Adrenal gland (tissue), 12 donors: Measurements from ENCODE around the gene OPCML. TPM values are rescaled to one million over a fixed set of nuclear protein-coding genes. Genes with fewer than 3 reads are reported as not detected.

ENCODE experiments used
- DNase-seq, 7 donors: peaks; one replicate each; pipeline ENCODE4 v3.0.0-alpha.2; 2019 to 2020
- H3K27ac ChIP-seq, 5 donors: fragments of 200-600 bp; sonication (generic) in 4 of 5; 1 replicate in 3 of 5; 2 replicates in 2 of 5; pipeline versions ENCODE4 v1.5.1 to v1.8.0; 2016 to 2020; ENCODE audit warnings: mild to moderate bottlenecking in 1 of 5
- H3K27me3 ChIP-seq: fragments of 200-600 bp; 2 replicates; pipeline ENCODE4 v1.8.0; 2021
- H3K36me3 ChIP-seq, 2 donors: fragments of 200-600 bp; replicated peaks in 1 of 2; 1 replicate in 1 of 2; 2 replicates in 1 of 2; pipeline versions ENCODE4 v1.5.1 to v1.8.0; 2018 to 2022
- H3K4me1 ChIP-seq, 2 donors: fragments of 200-600 bp; replicated peaks in 1 of 2; 1 replicate in 1 of 2; 2 replicates in 1 of 2; pipeline versions ENCODE4 v1.5.1 to v1.8.0; 2018 to 2021
- H3K4me3 ChIP-seq, 4 donors: fragments of 200-600 bp; sonication (generic) in 3 of 4; one replicate each; pipeline ENCODE4 v1.5.1; 2016 to 2018
- H3K9me3 ChIP-seq, 3 donors: fragments of 200-600 bp; sonication (generic) in 1 of 3; replicated peaks in 1 of 3; 1 replicate in 2 of 3; 2 replicates in 1 of 3; pipeline versions ENCODE4 v1.5.1 to v1.8.0; 2016 to 2021
- POLR2A ChIP-seq, 2 donors: fragments of 450-650 bp; IDR thresholded peaks; one replicate each; pipeline ENCODE4 v1.6.1; 2017; ENCODE audit warnings: antibody characterized with exemption in 2 of 2, mild to moderate bottlenecking in 2 of 2, moderate library complexity in 1 of 2
- WGBS, 4 donors: extraction: QIAGEN DNeasy Blood & Tissue Kit in 2 of 4; methylation state at CpG; one replicate each; pipeline versions ENCODE4 v1.1.5 to v1.1.7; 2013 to 2017; 5-methylcytosine and 5-hydroxymethylcytosine counted together
- intact Hi-C, 2 donors: fragments of 100-400 bp; cut with DNase I; formaldehyde crosslinking; loops; one replicate each; pipeline versions ENCODE4 v1.14.1 to v1.15.0; 2022 to 2023
- polyA plus RNA-seq, 3 donors: library from polyadenylated mRNA; stranded (reverse); fragments of 200-250 nt in 2 of 3; fragments of 350-450 nt in 1 of 3; fragmentation: Illumina TruSeq in 1 of 3; extraction: RNeasy Lipid Tissue Mini Kit (QIAGEN cat#74804) in 1 of 3; gene quantifications; one replicate each; pipeline ENCODE4 v1.2.3, GENCODE V29; 2013 to 2014
- total RNA-seq, 9 donors: library from RNA; depleted of rRNA in 4 of 9; stranded (reverse); fragments of >200 nt in 4 of 9; fragments of 120-200 nt in 1 of 9; fragmentation: NEBNext Ultra II Directional in 1 of 9; extraction: Animal tissue kit (Norgen Biotek cat#: 25700) in 1 of 9; gene quantifications; one replicate each; pipeline versions ENCODE4 v1.1.0 to v1.2.4, GENCODE V29; 2013 to 2023
- TF ChIP-seq, protein P1 (sequence below), 6 experiments: fragments of 450-650 bp in 4 of 6; fragments of 200-600 bp in 2 of 6; sonication (generic) in 1 of 6; IDR thresholded peaks; 1 replicate in 5 of 6; 2 replicates in 1 of 6; pipeline versions ENCODE4 v1.5.1 to v1.8.0; 2016 to 2021; ENCODE audit warnings: antibody characterized with exemption in 6 of 6, mild to moderate bottlenecking in 2 of 6, moderate library complexity in 1 of 6
- donor health status: healthy with polysubstance abuse.
- donor health status: Bipolar disorder and iron deficiency.
- donor health status: DM: yes; HTN: yes; CAD: no.
- donor health status: DM: no; HTN: no; CAD: no.
- donor health status: DM: no; HTN: no; CAD: no.
- donor health status: DM: yes; HTN: yes; CAD: no.

The OPCML gene
- total and polyA plus RNA-seq, 12 donors = 0.10 to 5.5 (median 0.72) TPM; not detected in 5

DNA sequence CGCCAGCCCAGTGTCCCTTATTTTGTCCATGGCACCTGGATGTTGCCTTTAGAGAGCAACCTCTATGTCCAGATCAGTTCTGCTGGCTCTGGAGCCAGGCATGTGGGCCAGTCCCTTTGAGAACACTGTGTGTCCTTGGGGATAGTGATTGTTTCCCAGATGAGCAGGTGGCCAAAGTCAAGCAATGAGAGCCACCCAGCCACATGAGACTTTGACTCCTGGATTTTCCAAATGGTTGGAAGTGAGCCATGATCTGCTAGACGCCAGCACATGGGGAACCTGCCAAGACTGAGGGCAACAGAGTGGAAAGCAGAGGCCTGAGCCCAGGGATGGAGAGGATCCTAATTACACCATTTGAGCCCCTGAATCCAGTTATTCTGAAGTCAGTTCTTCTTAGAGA lies 479.8 kb downstream of the OPCML start:
- Histone ChIP-seq H3K27me3 (no peaks in the 10 kb centered on the region), H3K27ac (no peak overlapping the region), H3K4me1 (no peaks in the 10 kb centered on the region), H3K9me3 (no peaks in the 10 kb centered on the region), H3K4me3 (no peak overlapping the region), H3K36me3 (no peaks in the 10 kb centered on the region)
- intact Hi-C loops = no loop called here
- TF ChIP-seq POLR2A (IDR thresholded peaks at IDR 0.05) = no peak
- TF ChIP-seq, protein P1, sequence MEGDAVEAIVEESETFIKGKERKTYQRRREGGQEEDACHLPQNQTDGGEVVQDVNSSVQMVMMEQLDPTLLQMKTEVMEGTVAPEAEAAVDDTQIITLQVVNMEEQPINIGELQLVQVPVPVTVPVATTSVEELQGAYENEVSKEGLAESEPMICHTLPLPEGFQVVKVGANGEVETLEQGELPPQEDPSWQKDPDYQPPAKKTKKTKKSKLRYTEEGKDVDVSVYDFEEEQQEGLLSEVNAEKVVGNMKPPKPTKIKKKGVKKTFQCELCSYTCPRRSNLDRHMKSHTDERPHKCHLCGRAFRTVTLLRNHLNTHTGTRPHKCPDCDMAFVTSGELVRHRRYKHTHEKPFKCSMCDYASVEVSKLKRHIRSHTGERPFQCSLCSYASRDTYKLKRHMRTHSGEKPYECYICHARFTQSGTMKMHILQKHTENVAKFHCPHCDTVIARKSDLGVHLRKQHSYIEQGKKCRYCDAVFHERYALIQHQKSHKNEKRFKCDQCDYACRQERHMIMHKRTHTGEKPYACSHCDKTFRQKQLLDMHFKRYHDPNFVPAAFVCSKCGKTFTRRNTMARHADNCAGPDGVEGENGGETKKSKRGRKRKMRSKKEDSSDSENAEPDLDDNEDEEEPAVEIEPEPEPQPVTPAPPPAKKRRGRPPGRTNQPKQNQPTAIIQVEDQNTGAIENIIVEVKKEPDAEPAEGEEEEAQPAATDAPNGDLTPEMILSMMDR (IDR thresholded peaks at IDR 0.05) = no peak
- DNase-seq = no peak
- WGBS, 4 donors = 62 to 86% (median 75%) methylated on average over 2 of the region's 2 CpGs

- Histone ChIP-seq H3K27ac (no peak overlapping the region), H3K4me1 (no peaks in the 10 kb centered on the region), H3K36me3 (no peaks in the 10 kb centered on the region), H3K27me3 (no peaks in the 10 kb centered on the region), H3K4me3 (no peak overlapping the region), H3K9me3 (no peaks in the 10 kb centered on the region)
- DNase-seq = no peak
- intact Hi-C loops = no loop called here
- TF ChIP-seq, protein P1 (IDR thresholded peaks at IDR 0.05) = no peak
- no peak for TF ChIP-seq POLR2A (IDR thresholded peaks at IDR 0.05)
- WGBS, 4 donors = 55 to 71% (median 63%) methylated on average over 10 to 11 of the region's 11 CpGs
Measured at GRCh38 chr11:133049244-133050019, 482.9 kb downstream of the OPCML start.

GRCh38 chr11:133048270-133048669 lies 484.0 kb downstream of the OPCML start:
- 68 to 87% (median 79%) methylated on average over 8 of the region's 8 CpGs for WGBS, 4 donors

DNA sequence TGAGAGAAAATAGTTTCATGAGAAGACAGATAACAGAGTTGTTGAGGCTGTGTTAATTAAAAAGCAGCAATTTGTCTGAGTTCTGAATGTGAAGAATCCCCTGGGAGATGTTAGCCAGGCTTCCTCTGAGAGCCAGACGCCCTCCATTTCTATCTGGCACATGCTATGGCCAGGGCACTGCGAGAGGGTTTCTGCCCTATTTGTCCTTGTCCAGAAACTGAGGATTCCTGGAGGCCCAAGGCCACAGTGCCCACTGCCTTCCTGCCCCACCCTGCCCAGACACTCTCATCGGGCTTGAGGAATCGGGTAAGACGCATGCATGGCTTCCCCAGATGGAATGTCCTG lies 484.6 kb downstream of the OPCML start:
- intact Hi-C loops = no loop called here
- Histone ChIP-seq H3K36me3 (no peaks in the 10 kb centered on the region), H3K4me1 (no peaks in the 10 kb centered on the region), H3K4me3 (no peak overlapping the region), H3K27ac (no peak overlapping the region), H3K9me3 (no peaks in the 10 kb centered on the region), H3K27me3 (no peaks in the 10 kb centered on the region)
- TF ChIP-seq, protein P1 (IDR thresholded peaks at IDR 0.05) = no peak
- TF ChIP-seq POLR2A (IDR thresholded peaks at IDR 0.05) = no peak
- DNase-seq = no peak
- 40 to 62% (median 58%) methylated on average over 5 of the region's 5 CpGs for WGBS, 4 donors

More at GRCh38 chr11:133048270-133048669, 484.0 kb downstream of the OPCML start:
- Histone ChIP-seq H3K4me1 (no peaks in the 10 kb centered on the region), H3K27ac (no peak overlapping the region), H3K9me3 (no peaks in the 10 kb centered on the region), H3K4me3 (no peak overlapping the region), H3K27me3 (no peaks in the 10 kb centered on the region), H3K36me3 (no peaks in the 10 kb centered on the region)
- intact Hi-C loops = no loop called here
- TF ChIP-seq POLR2A (IDR thresholded peaks at IDR 0.05) = no peak
- TF ChIP-seq, protein P1 (IDR thresholded peaks at IDR 0.05) = no peak
- DNase-seq = no peak
